Transverse colon (tissue), 4 donors: Measurements from ENCODE around the gene ABTB1.

Experiments
- CTCF ChIP-seq, 5 experiments: fragments of 200-600 bp in 3 of 5; fragments of 450-650 bp in 2 of 5; sonication (generic) in 3 of 5; IDR thresholded peaks; 1 replicate in 2 of 5; 2 replicates in 3 of 5; pipeline ENCODE4 v1.5.1; 2016 to 2017; ENCODE audit warnings: antibody characterized with exemption in 5 of 5, inconsistent platforms in 3 of 5, mild to moderate bottlenecking in 2 of 5, moderate library complexity in 1 of 5
- EP300 ChIP-seq: sonication (generic); formaldehyde crosslinking; IDR thresholded peaks from one replicate; pipeline ENCODE4 v1.6.1; 2017; ENCODE audit warnings: antibody characterized with exemption, low read depth
- POLR2AphosphoS5 ChIP-seq, 3 donors: sonication (generic); formaldehyde crosslinking; IDR thresholded peaks; one replicate each; pipeline ENCODE4 v1.6.1; 2016; ENCODE audit warnings: antibody characterized with exemption in 3 of 3

GRCh38 chr3:127698286-127698685, 25.5 kb downstream of the ABTB1 start:
- TF ChIP-seq CTCF (IDR thresholded peaks at IDR 0.05): no peak
- TF ChIP-seq EP300: no peak
- no peak for TF ChIP-seq POLR2AphosphoS5 (IDR thresholded peaks at IDR 0.05)
